Measurements from ENCODE around the gene KMT2E.
A peak's percentile ranks its signal among the peaks of the same experiment; 100 is the strongest.
"Not testable (repeated sequence)": the region's sequence is repeated elsewhere in the genome, so short reads cannot be mapped to it uniquely, and the experiment has no call there.

KMT2E gene

DNA sequence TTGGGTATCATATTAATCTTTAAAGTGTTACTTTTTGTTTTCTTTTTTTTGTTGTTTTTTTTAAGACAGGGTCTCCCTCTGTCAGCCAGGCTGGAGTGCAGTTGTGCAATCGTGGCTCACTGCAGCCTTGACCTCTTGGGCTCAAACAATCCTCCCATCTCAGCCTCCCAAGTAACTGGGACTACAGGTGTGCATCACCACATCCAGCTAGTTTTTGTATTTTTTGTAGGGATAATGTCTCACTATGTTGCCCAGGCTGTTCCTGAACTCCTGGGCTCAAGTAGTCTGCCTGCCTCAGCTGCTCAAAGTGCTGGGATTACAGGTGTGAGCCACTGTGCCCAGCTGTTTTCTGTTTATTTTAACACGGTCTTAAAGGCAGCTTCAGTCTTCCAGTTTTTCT lies 23.3 kb downstream of the KMT2E start:
- no peak for DNase-seq (ENCODE audit: insufficient read length, low spot score)
- FAIRE-seq = no peak
- TF ChIP-seq POU2F2 (IDR thresholded peaks at IDR 0.05; ENCODE audit: low read depth, low read length) (no peak), TAF1 (IDR thresholded peaks at IDR 0.05; ENCODE audit: low read depth, low read length) (no peak), POLR2AphosphoS5 (IDR thresholded peaks at IDR 0.05; ENCODE audit: low read depth, low read length) (no peak), POLR2A (IDR thresholded peaks at IDR 0.05; ENCODE audit: low read depth, low read length) (no peak), SPI1 (IDR thresholded peaks at IDR 0.05; ENCODE audit: low read depth, low read length) (no peak), PAX5 (IDR thresholded peaks at IDR 0.05; ENCODE audit: insufficient read depth, low read length, severe bottlenecking) (no peak)

DNA sequence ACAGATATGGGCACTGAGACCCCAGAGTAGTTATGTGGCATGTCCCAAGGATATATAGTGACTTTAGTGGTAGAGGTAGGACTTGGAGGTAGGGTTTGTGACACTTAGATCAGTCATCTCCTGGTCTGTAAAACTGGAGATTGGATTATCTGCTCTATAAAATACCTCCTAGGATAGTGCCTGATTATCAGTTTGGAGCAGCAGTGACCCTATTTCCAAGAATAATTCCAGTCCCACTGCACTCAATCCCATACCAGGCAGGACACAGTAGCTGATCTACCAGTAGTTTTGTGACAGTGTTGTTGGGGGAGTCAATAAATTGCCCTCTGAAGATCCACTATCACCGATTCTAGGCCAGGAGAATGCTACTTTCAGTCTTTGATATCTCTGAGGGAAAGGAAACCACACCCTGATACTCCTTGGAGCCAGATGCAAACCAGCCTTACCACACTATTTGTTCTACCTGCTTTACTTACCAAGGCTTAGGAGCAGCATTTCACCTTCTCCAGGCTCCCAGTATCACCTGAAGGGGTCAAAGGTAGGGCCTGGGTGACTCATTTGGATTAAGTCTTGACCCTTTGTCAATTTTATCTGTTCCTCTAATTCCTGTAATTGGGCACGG lies 30.6 kb downstream of the KMT2E start:
- no peak for DNase-seq (ENCODE audit: insufficient read length, low spot score)
- no peak for FAIRE-seq
- no peak for TF ChIP-seq POLR2AphosphoS5 (IDR thresholded peaks at IDR 0.05; ENCODE audit: low read depth, low read length)
- no peak for TF ChIP-seq POLR2A (IDR thresholded peaks at IDR 0.05; ENCODE audit: low read depth, low read length)
- no peak for TF ChIP-seq PAX5 (IDR thresholded peaks at IDR 0.05; ENCODE audit: insufficient read depth, low read length, severe bottlenecking)
- TF ChIP-seq TAF1 (IDR thresholded peaks at IDR 0.05; ENCODE audit: low read depth, low read length) = no peak
- no peak for TF ChIP-seq POU2F2 (IDR thresholded peaks at IDR 0.05; ENCODE audit: low read depth, low read length)
- TF ChIP-seq SPI1 (IDR thresholded peaks at IDR 0.05; ENCODE audit: low read depth, low read length) = no peak

DNA sequence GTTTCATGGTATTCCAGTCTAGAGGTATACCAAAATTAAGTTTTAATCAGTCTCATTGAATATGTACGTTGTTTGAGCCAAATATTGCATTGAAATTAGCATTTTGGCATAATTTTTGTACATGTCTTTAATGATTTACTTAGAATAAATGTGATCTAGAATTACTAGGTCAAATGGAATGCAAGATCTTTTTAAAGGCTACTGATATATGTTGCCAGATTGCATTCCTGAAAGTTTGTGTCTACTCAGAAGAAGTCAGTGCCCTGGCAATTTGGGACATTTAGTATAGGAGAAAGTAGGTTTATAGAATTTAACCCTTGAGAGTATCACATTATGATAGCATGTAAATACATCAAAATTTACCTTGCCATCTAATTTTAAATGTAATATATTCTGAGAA lies 32.4 kb downstream of the KMT2E start:
- FAIRE-seq = no peak
- TF ChIP-seq POU2F2 (IDR thresholded peaks at IDR 0.05; ENCODE audit: low read depth, low read length) = no peak
- DNase-seq (ENCODE audit: insufficient read length, low spot score) = no peak

DNA sequence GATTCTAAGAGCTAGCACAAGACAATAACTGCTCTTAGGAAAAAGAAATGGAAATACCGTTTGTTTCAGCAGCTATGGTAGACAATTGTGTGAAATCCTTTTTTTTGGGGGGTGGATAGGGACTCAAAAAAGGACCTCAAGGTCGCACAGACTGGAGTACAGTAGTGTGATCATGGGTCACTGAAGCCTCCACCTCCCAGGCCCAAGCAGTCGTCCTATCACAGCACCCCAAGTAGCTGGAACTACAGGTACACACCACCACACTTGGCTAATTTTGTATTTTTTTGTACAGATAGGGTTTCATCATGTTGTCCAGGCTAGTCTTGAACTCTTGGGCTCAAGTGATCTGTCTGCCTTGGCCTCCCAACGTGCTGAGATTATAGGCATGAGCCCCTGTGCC lies 33.9 kb downstream of the KMT2E start:
- DNase-seq (ENCODE audit: insufficient read length, low spot score) = no peak
- FAIRE-seq = peak; percentile 13
- TF ChIP-seq TAF1 (IDR thresholded peaks at IDR 0.05; ENCODE audit: low read depth, low read length) = no peak
- no peak for TF ChIP-seq SPI1 (IDR thresholded peaks at IDR 0.05; ENCODE audit: low read depth, low read length)
- no peak for TF ChIP-seq PAX5 (IDR thresholded peaks at IDR 0.05; ENCODE audit: insufficient read depth, low read length, severe bottlenecking)
- no peak for TF ChIP-seq POU2F2 (IDR thresholded peaks at IDR 0.05; ENCODE audit: low read depth, low read length)
- TF ChIP-seq POLR2AphosphoS5 (IDR thresholded peaks at IDR 0.05; ENCODE audit: low read depth, low read length) = no peak
- no peak for TF ChIP-seq POLR2A (IDR thresholded peaks at IDR 0.05; ENCODE audit: low read depth, low read length)

DNA sequence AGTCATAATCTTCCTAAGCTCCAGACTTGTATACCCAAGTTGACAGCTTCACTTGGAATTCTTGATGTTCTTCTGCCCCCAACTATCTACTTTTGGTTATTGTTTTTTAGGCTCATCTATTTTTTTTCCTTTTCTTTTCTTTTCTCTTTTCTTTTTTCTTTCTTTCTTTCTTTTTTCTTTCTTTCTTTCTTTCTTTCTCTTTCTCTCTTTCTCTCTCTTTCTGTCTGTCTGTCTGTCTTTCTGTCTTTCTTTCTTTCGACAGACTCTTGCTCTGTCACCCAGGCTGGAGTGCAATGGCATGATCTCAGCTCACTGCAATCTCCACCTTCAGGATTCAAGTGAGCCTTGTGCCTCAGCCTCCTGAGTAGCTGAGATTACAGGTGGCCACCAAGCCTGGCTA lies 36.5 kb downstream of the KMT2E start:
- TF ChIP-seq SPI1 (IDR thresholded peaks at IDR 0.05; ENCODE audit: low read depth, low read length) (no peak), POLR2A (IDR thresholded peaks at IDR 0.05; ENCODE audit: low read depth, low read length) (no peak), TAF1 (IDR thresholded peaks at IDR 0.05; ENCODE audit: low read depth, low read length) (no peak), POLR2AphosphoS5 (IDR thresholded peaks at IDR 0.05; ENCODE audit: low read depth, low read length) (no peak), PAX5 (IDR thresholded peaks at IDR 0.05; ENCODE audit: insufficient read depth, low read length, severe bottlenecking) (no peak), POU2F2 (IDR thresholded peaks at IDR 0.05; ENCODE audit: low read depth, low read length) (no peak)
- FAIRE-seq (no peak), DNase-seq (ENCODE audit: insufficient read length, low spot score) (no peak)

DNA sequence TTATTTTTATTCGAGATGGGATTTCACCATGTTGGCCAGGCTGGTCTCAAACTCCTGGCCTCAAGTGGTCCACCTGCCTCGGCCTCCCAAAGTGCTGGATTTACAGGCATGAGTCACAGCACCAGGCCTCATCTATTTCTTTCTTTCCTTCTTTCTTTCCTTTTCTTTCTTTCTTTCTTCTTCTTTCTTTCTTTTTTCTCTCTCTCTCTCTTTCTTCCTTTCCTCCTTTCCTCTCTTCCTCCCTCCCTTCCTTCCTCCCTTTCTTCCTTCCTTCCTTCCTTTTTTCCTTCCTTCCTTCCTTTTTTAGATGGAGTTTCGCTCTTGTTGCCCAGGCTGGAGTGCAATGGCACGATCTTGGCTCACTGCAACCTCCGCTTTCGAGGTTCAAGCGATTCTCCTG lies 36.9 kb downstream of the KMT2E start:
- FAIRE-seq; DNase-seq (ENCODE audit: insufficient read length, low spot score): not testable (repeated sequence)

DNA sequence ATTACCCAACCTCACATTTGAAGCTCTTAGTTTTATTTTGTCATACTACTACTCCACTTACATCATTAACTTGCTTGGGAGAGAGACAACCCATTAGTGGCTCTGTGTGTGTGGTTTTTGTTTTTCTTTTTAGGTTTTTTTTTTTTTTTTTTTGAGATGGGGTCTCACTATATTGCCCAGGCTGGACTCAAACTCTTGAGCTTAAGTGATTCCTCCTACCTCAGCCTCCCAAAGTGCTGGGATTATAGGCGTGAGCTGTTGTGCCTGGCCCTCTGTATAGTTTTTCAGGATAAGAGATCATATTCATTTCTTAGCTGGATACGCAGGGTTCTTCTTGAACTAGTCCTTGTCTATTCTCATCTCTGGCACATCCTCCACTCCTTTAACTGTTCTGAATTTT lies 41.1 kb downstream of the KMT2E start:
- no peak for DNase-seq (ENCODE audit: insufficient read length, low spot score)
- FAIRE-seq = no peak
- TF ChIP-seq PAX5 (IDR thresholded peaks at IDR 0.05; ENCODE audit: insufficient read depth, low read length, severe bottlenecking) = no peak
- TF ChIP-seq SPI1 (IDR thresholded peaks at IDR 0.05; ENCODE audit: low read depth, low read length) = no peak
- no peak for TF ChIP-seq POLR2AphosphoS5 (IDR thresholded peaks at IDR 0.05; ENCODE audit: low read depth, low read length)
- TF ChIP-seq TAF1 (IDR thresholded peaks at IDR 0.05; ENCODE audit: low read depth, low read length) = no peak
- TF ChIP-seq POU2F2 (IDR thresholded peaks at IDR 0.05; ENCODE audit: low read depth, low read length) = no peak
- no peak for TF ChIP-seq POLR2A (IDR thresholded peaks at IDR 0.05; ENCODE audit: low read depth, low read length)

DNA sequence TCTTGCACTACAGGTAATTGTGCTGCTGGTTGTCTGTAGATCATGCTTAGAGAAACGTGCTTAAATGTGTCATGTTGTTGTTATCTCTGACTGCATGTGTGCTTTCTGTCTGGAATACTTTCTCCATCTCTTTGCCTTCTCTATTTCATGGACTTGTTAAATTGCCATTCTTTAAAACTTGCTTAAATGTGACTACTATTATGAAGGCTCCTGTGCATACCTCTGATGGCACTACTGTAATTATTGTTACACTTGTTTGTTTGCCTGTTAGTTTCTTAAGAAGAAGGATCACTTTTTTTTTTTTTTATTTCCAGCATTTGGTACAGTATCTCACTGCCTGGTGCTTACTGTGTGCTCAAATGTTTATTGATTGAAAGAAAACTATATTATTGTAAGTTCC lies 41.6 kb downstream of the KMT2E start:
- FAIRE-seq (no peak), DNase-seq (ENCODE audit: insufficient read length, low spot score) (no peak)
- TF ChIP-seq SPI1 (IDR thresholded peaks at IDR 0.05; ENCODE audit: low read depth, low read length) = no peak
- no peak for TF ChIP-seq POU2F2 (IDR thresholded peaks at IDR 0.05; ENCODE audit: low read depth, low read length)
- TF ChIP-seq TAF1 (IDR thresholded peaks at IDR 0.05; ENCODE audit: low read depth, low read length) = no peak
- TF ChIP-seq POLR2AphosphoS5 (IDR thresholded peaks at IDR 0.05; ENCODE audit: low read depth, low read length) = no peak
- TF ChIP-seq POLR2A (IDR thresholded peaks at IDR 0.05; ENCODE audit: low read depth, low read length) = no peak
- no peak for TF ChIP-seq PAX5 (IDR thresholded peaks at IDR 0.05; ENCODE audit: insufficient read depth, low read length, severe bottlenecking)

DNA sequence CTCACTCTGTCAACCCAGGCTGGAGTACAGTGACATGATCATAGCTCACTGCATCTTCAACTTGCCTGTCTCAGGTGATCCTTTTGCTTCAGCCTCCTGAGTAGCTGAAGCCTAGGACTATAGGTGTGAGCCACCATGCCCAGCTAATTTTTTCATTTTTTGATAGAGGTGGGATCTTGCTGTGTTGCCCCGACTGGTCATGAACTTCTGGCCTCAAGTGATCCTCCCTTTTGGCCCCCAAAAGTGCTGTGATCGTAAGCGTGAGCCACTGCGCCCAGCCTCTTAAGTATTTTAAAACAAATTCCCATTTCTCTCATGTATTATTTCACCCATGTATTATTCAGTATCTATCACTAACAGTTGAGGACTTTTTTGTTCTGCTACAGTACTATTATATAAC lies 43.5 kb downstream of the KMT2E start:
- FAIRE-seq (peak; percentile 5), DNase-seq (ENCODE audit: insufficient read length, low spot score) (no peak)
- TF ChIP-seq POU2F2 (IDR thresholded peaks at IDR 0.05; ENCODE audit: low read depth, low read length) = no peak

DNA sequence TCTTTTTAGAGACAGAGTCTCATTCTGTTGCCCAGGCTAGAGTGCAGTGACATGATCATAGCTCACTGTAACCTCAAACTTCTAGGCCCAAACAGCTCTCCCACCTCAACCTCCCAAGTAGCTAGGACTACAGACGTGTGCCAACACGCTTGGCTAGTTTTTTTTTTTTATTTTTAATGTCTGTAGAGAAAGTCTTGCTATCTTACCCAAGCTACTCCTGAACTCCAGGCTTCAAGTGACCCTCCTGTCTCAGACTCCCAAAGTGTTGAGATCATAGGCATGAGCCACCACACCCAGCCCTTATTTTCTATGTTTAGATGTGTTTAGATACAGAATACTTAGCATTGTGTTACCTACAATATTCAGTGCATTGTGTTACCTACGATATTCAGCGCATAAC lies 46.4 kb downstream of the KMT2E start:
- TF ChIP-seq PAX5 (IDR thresholded peaks at IDR 0.05; ENCODE audit: insufficient read depth, low read length, severe bottlenecking) = no peak
- no peak for TF ChIP-seq POLR2AphosphoS5 (IDR thresholded peaks at IDR 0.05; ENCODE audit: low read depth, low read length)
- no peak for TF ChIP-seq TAF1 (IDR thresholded peaks at IDR 0.05; ENCODE audit: low read depth, low read length)
- no peak for TF ChIP-seq POLR2A (IDR thresholded peaks at IDR 0.05; ENCODE audit: low read depth, low read length)
- no peak for TF ChIP-seq POU2F2 (IDR thresholded peaks at IDR 0.05; ENCODE audit: low read depth, low read length)
- TF ChIP-seq SPI1 (IDR thresholded peaks at IDR 0.05; ENCODE audit: low read depth, low read length) = no peak
- FAIRE-seq (no peak), DNase-seq (ENCODE audit: insufficient read length, low spot score) (no peak)

DNA sequence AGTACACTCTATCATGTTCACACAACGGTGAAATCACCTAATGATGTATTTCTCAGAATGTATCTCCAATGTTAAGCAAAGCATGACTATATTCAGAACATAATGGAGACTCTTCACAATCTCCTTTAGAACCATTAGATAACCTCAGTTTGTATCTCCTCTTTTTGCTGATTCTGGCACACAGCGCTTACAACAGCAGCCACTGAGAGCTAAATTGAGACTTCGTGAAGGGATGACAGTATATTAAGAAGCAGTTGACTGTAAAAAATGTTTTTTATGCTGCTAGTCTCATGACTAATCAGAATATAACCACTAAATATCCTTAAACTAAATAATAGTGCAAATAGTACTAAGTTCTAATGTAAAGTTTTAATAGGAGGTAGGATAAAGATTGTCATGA lies 46.9 kb downstream of the KMT2E start:
- DNase-seq (ENCODE audit: insufficient read length, low spot score) (no peak), FAIRE-seq (peak; percentile 71)
- no peak for TF ChIP-seq POU2F2 (IDR thresholded peaks at IDR 0.05; ENCODE audit: low read depth, low read length)
- no peak for TF ChIP-seq POLR2A (IDR thresholded peaks at IDR 0.05; ENCODE audit: low read depth, low read length)
- no peak for TF ChIP-seq PAX5 (IDR thresholded peaks at IDR 0.05; ENCODE audit: insufficient read depth, low read length, severe bottlenecking)
- TF ChIP-seq SPI1 (IDR thresholded peaks at IDR 0.05; ENCODE audit: low read depth, low read length) = no peak
- no peak for TF ChIP-seq POLR2AphosphoS5 (IDR thresholded peaks at IDR 0.05; ENCODE audit: low read depth, low read length)
